Activated naive CD8-positive, alpha-beta T cell treated with anti-CD3 and anti-CD28 coated beads, Interleukin-2, amount 50 U/mL, for 16 hours (primary cell): ENCODE results near the gene ADAMTS3.
"Not testable (repeated sequence)": the region's sequence is repeated elsewhere in the genome, so short reads cannot be mapped to it uniquely, and the experiment has no call there.

Experiments
- DNase-seq: peaks from one replicate; pipeline ENCODE4 v3.0.0-alpha.2; 2020; ENCODE audit warnings: low read depth, low spot score

The ADAMTS3 gene

DNA sequence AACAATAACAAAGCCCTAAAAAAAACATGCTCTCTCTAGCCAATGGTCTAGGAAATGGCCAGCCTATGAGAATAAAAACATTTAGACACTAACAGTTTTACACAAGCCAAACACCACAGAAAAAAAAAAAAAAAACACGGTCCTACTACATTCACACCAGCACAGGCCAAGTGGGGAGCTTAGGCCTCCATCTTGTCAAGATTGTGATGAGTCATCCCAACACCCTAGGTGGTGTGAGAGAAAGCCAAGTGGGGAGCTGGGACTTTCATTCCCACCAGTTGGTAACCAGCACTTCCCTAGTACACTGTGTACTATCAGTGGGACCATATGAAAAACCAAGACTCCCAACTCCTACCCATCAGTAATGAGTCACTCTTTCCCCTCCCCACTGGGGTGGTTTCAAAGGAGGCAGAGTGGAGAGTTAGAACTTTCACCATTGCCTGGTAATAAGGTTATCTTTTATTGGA lies 95.6 kb downstream of the ADAMTS3 start:
- no peak for DNase-seq

DNA sequence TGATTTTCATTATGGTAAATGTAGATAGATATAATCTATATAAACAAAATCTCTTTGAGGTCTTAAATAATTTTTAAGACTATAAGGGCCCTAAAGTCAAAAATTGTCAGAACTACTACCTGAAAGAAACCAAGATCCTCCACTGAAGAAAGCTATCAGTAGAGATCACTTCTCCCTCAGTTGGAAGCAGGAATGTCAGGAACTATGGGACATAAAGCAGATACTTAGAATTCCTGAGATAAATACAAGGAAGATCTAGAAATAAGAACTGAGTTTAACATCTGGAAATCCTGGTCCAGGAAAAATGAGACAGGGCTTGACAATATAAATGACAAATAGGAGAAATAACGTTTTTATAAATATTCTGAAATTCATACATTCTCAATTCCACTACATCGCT lies 97.2 kb downstream of the ADAMTS3 start:
- no peak for DNase-seq

GRCh38 chr4:72468904-72469502 lies 100.0 kb downstream of the ADAMTS3 start:
- DNase-seq: no peak

- no peak for DNase-seq
Measured at GRCh38 chr4:72467633-72468032, 101.4 kb downstream of the ADAMTS3 start.

GRCh38 chr4:72463724-72464123 lies 105.3 kb downstream of the ADAMTS3 start:
- no peak for DNase-seq

DNA sequence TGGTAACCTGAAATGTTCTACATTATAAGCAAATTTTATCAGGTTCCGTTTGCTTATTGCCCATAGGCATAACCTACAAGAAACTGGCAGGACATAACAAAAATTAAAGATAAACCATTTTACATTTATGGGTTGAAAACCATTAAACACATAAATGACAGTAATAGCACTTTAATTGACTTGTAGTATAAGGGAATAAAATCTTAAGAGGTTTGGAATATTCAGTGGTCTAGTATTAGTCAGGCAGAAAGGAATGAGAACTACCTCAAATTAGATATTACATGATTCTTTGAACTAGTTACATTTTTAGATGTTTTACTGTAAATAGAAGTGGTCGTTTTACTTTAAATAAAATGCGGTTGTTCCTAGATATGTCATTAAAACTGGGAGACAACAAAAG lies 111.9 kb downstream of the ADAMTS3 start:
- no peak for DNase-seq

DNA sequence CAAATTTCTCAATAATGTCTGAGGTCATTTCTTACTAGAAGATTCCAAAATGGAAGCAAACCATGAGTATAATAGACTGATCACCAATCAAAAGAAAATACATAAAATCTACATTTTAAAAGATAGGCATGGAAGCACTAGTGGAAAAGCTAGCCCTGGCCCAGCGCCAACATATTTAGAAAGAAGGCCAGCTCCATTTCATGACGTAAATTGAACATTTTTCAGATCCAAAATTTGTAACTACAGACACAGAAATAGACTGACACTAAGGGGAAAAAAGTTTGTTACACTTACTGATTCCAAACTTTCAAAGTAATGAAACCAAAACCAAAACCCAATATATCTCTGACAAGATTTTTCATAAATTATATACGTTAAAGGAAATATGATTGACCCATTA lies 117.7 kb downstream of the ADAMTS3 start:
- DNase-seq: no peak

GRCh38 chr4:72449705-72450104 lies 119.3 kb downstream of the ADAMTS3 start:
- DNase-seq: no peak

DNA sequence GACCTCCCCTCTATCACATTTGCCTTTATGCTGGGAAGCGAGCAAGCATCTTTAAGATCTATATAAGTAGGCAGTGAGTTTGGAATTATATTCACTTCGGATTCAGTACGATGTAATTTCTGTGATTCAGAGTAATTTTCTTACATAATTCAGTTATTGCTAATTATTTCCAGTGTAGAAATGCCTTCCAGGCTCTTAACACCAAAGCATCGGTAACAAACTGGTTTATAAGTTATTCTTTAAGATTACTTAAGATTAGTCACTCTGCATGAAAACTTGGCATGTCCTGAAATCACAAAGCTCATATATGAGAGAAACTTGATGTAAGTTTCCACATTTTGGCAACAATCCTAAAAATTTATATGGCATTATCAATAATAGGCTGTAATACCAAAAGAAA lies 120.8 kb downstream of the ADAMTS3 start:
- DNase-seq: no peak

DNA sequence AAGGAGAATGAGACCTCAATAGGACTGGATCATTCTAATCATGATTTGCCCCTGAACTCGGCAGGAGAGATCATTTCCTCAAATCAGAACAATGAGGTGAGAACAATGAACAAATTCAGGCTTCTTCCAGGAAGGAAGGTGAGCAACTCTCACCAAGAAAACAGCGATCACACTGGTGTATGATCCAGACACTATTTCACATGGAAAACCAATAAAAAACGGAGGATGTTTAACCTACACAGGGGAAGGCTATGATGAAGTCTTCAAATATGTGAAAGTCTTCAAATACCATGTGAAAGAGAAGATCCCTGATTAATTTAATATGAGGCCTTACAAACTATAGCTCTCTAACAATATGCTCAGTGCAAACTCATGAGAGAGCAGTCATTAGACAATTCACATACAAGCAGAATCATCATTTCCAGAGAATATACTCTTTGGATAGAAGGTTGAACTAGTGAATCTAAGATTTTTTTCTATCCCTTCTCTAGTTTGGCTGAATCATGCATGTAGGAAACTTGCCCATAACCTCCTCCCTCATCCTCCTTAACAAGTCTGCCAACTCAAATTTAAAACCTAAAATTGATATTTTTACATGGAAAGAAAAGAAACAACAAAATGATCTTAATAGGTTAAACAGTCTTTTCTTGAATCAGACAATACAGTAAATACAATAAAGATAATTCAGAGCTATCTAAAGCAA lies 122.5 kb downstream of the ADAMTS3 start:
- DNase-seq: no peak

DNA sequence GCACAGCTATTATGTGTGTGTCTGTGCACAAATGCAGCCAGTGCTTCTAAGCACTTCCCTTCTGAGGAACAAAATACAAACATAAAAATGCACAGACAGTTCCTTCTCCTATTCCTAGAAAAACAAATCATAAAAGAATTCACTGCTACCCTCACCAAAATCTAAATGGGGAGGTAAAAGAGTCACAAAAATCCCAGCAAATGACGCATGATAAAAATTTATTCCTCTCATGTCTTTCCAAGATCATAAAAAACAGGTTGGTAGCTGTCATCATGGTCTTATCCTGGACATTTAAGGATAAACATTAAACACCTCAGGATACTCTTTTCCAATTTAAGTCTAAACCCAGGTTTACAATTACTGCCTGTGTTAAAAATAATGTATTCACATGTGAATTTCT lies 124.9 kb downstream of the ADAMTS3 start:
- DNase-seq: no peak

DNA sequence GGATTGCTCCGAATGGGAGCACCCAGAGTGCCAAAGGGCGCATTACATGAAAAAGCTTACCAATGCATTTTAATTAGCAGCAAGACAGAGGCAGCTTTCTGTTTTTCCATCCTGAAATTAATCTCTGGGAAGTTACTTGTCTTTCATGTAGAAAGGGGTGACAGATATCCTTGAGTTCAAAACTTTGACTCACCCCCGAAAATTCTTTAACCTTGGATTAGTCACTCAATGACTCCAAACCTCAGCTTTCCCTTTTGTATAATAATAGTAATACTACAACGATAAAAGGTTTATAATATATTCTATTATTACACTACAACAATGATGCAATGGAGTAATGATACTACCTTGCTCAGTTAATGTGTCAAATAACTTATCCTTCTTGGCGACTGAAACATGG lies 126.3 kb downstream of the ADAMTS3 start:
- DNase-seq: no peak

DNA sequence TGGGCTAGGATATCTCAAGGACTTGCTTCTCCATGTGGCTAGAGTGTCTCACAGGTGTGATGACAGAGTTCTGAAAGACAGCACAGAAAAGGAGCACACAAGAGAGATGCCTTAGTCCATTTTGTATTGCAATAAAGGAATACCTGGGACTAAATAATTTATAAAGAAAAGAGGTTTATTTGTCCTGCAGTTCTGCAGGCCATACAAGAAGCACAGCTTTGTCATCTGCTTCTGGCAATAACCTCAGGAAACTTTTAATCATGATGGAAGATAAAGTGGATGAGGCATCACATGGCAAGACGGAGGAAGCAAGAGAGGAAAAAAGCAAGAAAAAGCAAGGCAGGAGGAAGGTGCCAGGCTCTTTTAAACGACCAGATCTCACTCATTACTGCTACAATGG lies 126.9 kb downstream of the ADAMTS3 start:
- no peak for DNase-seq

DNA sequence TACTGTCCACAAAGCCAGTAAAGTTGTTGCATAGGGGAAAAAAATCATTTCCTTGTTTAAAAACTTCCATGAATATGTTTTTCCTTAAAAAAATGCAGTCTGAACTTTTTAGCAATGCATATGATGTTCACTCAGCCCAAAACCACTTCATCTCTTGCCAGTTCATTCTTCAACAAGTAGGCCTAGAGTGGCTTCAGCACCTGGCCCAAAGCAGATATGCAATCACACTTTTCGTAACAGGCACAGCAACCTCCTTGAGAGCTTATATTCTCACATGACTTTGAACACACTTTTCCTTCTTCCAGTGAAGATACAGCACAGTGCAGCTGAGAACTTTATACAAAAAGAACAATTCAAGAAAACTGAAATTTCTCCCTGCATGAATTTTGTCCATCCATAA lies 128.6 kb downstream of the ADAMTS3 start:
- DNase-seq: no peak

DNA sequence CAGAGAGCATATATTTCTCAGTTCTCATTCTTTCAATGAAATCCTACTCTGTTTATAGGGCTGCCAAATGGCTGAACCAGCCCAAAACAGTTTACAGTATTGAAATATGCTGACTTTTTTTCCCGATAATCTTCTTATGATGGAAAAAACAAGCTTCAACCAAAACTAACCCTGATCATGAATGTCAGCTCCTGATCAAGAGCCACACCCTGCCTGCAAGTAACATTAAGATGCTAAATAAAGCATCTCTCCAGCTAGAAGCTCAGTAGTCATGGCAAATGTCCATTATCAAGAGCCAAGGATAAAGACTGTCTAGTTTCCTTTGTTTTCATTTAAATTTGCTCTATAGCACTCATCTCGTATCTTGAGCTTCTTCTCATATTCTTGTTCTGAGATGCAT lies 136.0 kb downstream of the ADAMTS3 start:
- DNase-seq: no peak

- no peak for DNase-seq
Measured at GRCh38 chr4:72432282-72432681, 136.7 kb downstream of the ADAMTS3 start.

DNA sequence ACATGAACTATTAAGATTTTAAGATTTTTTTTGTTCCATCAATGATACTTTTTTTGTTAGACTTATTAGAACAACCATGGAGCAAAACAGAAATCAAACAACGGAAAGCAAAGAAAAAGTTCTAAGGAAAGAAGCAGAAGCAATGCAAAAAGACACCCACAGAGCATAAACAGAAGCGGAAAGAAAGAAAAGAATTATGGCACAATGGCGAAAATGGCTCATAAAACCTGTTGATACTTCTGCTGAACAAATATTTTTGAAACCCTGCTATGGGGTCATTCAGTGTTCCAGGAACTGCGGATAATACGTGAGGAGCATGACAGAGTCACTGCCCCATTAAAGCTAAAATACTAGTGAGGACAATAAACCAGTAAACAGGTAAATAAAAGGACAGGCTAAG lies 138.0 kb downstream of the ADAMTS3 start:
- DNase-seq: no peak

GRCh38 chr4:72430050-72430449 lies 139.0 kb downstream of the ADAMTS3 start:
- no peak for DNase-seq

- no peak for DNase-seq
Measured at GRCh38 chr4:72429397-72429889, 139.6 kb downstream of the ADAMTS3 start.

- DNase-seq: no peak
Measured at GRCh38 chr4:72427057-72427456, 142.0 kb downstream of the ADAMTS3 start.

GRCh38 chr4:72425908-72426307 lies 143.1 kb downstream of the ADAMTS3 start:
- DNase-seq: not testable (repeated sequence)

DNA sequence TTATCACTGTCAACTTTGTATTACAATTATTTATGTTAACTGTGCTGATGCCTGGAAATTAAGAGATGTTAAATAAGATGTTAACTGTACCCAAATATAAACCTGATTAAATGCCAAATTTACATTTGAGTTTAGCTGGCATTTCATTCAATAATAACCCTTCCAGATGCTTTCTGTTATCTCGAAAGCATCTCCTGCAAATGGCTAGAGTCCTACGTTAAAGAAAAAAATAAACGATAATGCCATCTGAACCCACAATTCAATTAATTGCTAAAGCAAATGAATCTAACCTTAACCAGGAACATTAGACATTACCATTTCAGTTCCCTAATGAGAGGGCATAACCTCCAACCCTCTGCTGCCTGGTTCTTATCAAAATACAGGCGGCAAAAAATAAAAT lies 145.0 kb downstream of the ADAMTS3 start:
- DNase-seq: no peak

GRCh38 chr4:72422416-72422815 lies 146.6 kb downstream of the ADAMTS3 start:
- DNase-seq: no peak
